Fibroblast of skin of scalp (primary cell): Measurements from ENCODE around the gene GNPAT. TPM values are rescaled to one million over a fixed set of nuclear protein-coding genes. Genes with fewer than 3 reads are reported as not detected.
A peak's percentile ranks its signal among the peaks of the same experiment; 100 is the strongest.
"Not testable (repeated sequence)": the region's sequence is repeated elsewhere in the genome, so short reads cannot be mapped to it uniquely, and the experiment has no call there.

ENCODE experiments used
- DNase-seq: peaks from one replicate; pipeline ENCODE4 v3.0.0-alpha.2; 2013
- polyA plus RNA-seq, 2 experiments: library from polyadenylated mRNA; unstranded; fragments of 120-200 nt; gene quantifications; one replicate each; pipeline ENCODE4 v1.2.1, GENCODE V29; 2013; ENCODE audit not compliant: insufficient read length in 2 of 2

The GNPAT gene
- polyA plus RNA-seq (2013, experiment 1 of 2; ENCODE audit: insufficient read length): 52.0 TPM
- polyA plus RNA-seq (2013, experiment 2 of 2; ENCODE audit: insufficient read length): 51.8 TPM

GRCh38 chr1:231240883-231241735, at the start of gene GNPAT:
GNPAT (plus strand) TSS chr1:231241212; CDS start chr1:231241379, 167 bp downstream.
- DNase-seq: peak; percentile 87

- no peak for DNase-seq
Observed at GRCh38 chr1:231192620-231193163, 48.3 kb upstream of the GNPAT start.

- no peak for DNase-seq
Observed at GRCh38 chr1:231193710-231194340, 47.2 kb upstream of the GNPAT start.

- DNase-seq: no peak
Observed at GRCh38 chr1:231194476-231194842, 46.6 kb upstream of the GNPAT start.

GRCh38 chr1:231194843-231195516, 46.0 kb upstream of the GNPAT start:
- DNase-seq: no peak

GRCh38 chr1:231196307-231196706, 44.7 kb upstream of the GNPAT start:
- no peak for DNase-seq

- DNase-seq: no peak
Observed at GRCh38 chr1:231196728-231197127, 44.3 kb upstream of the GNPAT start.

- no peak for DNase-seq
Observed at GRCh38 chr1:231199868-231200267, 41.1 kb upstream of the GNPAT start.

- DNase-seq: peak; percentile 18
Observed at GRCh38 chr1:231200388-231201031, 40.5 kb upstream of the GNPAT start.

- DNase-seq: no peak
Observed at GRCh38 chr1:231201375-231201978, 39.5 kb upstream of the GNPAT start.

- no peak for DNase-seq
Observed at GRCh38 chr1:231201979-231202633, 38.9 kb upstream of the GNPAT start.

GRCh38 chr1:231203259-231204057, 37.6 kb upstream of the GNPAT start:
- no peak for DNase-seq

GRCh38 chr1:231206856-231207255, 34.2 kb upstream of the GNPAT start:
- DNase-seq: peak; percentile 50

GRCh38 chr1:231207437-231207836, 33.6 kb upstream of the GNPAT start:
- DNase-seq: no peak

- no peak for DNase-seq
Observed at GRCh38 chr1:231208980-231209379, 32.0 kb upstream of the GNPAT start.

GRCh38 chr1:231209531-231209930, 31.5 kb upstream of the GNPAT start:
- DNase-seq: no peak

GRCh38 chr1:231210126-231210525, 30.9 kb upstream of the GNPAT start:
- DNase-seq: no peak

GRCh38 chr1:231211005-231211857, 29.8 kb upstream of the GNPAT start:
- DNase-seq: peak; percentile 66

GRCh38 chr1:231212301-231212700, 28.7 kb upstream of the GNPAT start:
- DNase-seq: not testable (repeated sequence)
